GM12864 (cell line): Measurements from ENCODE around the gene LYSMD1.
A peak's percentile ranks its signal among the peaks of the same experiment; 100 is the strongest.

Source experiments
- DNase-seq: peaks from one replicate; pipeline ENCODE4 v3.0.0-alpha.2; 2011; ENCODE audit warnings: low read depth
- H3K4me3 ChIP-seq: 2 replicates; pipeline ENCODE4 v1.5.1; 2011; ENCODE audit warnings: mild to moderate bottlenecking, low read depth, low read length, control low read depth
- TF ChIP-seq, protein P1 (sequence below): IDR thresholded peaks from 2 replicates; pipeline ENCODE4 v1.5.1; 2011; ENCODE audit warnings: low read depth, mild to moderate bottlenecking, moderate library complexity, low read length, control low read depth, inconsistent platforms; ENCODE audit errors: missing control alignments

LYSMD1 gene

DNA sequence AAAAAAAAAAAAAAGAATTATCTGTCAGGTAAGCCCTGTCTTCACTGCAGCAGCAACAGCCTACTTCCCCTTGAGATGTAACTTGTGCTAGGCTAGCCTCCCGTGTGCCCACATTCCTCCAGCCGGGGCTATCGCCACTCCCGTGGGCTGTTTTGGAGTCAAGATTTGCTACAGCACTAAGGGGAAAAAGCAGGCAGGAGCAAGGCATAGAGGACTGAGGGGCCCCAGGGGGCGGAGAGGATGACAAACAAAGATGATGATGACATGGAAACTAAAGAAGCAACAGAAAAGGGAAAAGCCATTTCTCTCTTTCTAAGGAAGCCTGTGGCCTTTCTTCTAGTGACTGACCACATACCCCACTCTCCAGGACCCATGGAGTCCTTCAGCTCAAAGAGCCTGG lies 7.4 kb downstream of the LYSMD1 start:
- TF ChIP-seq, protein P1, sequence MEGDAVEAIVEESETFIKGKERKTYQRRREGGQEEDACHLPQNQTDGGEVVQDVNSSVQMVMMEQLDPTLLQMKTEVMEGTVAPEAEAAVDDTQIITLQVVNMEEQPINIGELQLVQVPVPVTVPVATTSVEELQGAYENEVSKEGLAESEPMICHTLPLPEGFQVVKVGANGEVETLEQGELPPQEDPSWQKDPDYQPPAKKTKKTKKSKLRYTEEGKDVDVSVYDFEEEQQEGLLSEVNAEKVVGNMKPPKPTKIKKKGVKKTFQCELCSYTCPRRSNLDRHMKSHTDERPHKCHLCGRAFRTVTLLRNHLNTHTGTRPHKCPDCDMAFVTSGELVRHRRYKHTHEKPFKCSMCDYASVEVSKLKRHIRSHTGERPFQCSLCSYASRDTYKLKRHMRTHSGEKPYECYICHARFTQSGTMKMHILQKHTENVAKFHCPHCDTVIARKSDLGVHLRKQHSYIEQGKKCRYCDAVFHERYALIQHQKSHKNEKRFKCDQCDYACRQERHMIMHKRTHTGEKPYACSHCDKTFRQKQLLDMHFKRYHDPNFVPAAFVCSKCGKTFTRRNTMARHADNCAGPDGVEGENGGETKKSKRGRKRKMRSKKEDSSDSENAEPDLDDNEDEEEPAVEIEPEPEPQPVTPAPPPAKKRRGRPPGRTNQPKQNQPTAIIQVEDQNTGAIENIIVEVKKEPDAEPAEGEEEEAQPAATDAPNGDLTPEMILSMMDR = no peak
- H3K4me3 ChIP-seq = no peak overlapping the region

GRCh38 chr1:151157067-151157531 lies 8.6 kb downstream of the LYSMD1 start:
- no peak for DNase-seq
- TF ChIP-seq, protein P1 = no peak
- H3K4me3 ChIP-seq = peak overlapping the region; percentile 64

More for the DNA sequence above, 7.4 kb downstream of the LYSMD1 start:
- no peak for DNase-seq

DNA sequence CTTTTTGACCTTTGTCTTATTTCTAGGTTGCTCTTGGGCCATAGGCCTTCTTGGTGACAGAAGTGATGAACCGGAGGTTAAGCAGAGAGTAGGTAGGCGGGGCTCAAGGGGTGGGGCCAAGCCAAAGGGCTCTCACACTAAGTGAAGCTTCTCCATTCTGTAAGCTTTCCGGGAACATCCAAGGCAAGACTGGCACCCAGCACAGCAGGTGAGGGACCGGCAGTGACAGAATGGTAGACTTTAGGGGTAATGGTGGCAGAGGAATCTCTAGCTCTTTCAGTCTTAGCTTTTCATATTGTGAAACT lies 9.2 kb downstream of the LYSMD1 start, which contains the start of gene TNFAIP8L2:
Gene TNFAIP8L2 (plus strand): TSS at position 135 of the 305 bp plus-strand sequence. CDS start 2,049 bp downstream, outside the sequence.
- DNase-seq = peak; percentile 34
- TF ChIP-seq, protein P1 = no peak

GRCh38 chr1:151147665-151148064 lies 18.0 kb downstream of the LYSMD1 start:
- DNase-seq = no peak
- H3K4me3 ChIP-seq = no peak overlapping the region
- TF ChIP-seq, protein P1 = no peak

More for the DNA sequence above, 9.2 kb downstream of the LYSMD1 start, which contains the start of gene TNFAIP8L2:
- peak within 1 kb of the TSS; percentile 64 for H3K4me3 ChIP-seq

GRCh38 chr1:151147132-151147503 lies 18.6 kb downstream of the LYSMD1 start:
- no peak for DNase-seq
- peak overlapping the region; percentile 65 for H3K4me3 ChIP-seq

GRCh38 chr1:151146412-151147131 lies 19.1 kb downstream of the LYSMD1 start, which contains the start of gene SEMA6C:
TSS of gene SEMA6C (minus strand) at chr1:151146631. CDS start at chr1:151142621, 4,010 bp downstream.
- DNase-seq = peak; percentile 36
- H3K4me3 ChIP-seq = peak within 1 kb of the TSS; percentile 65
- TF ChIP-seq, protein P1 = no peak

More at GRCh38 chr1:151147132-151147503, 18.6 kb downstream of the LYSMD1 start:
- TF ChIP-seq, protein P1 = no peak

- no peak for DNase-seq
- TF ChIP-seq, protein P1 = no peak
- peak overlapping the region; percentile 65 for H3K4me3 ChIP-seq
Observed at GRCh38 chr1:151146072-151146411, 19.7 kb downstream of the LYSMD1 start.
